ENCODE data around the gene ANAPC2. TPM values are rescaled to one million over a fixed set of nuclear protein-coding genes. Genes with fewer than 3 reads are reported as not detected.
A peak's percentile ranks its signal among the peaks of the same experiment; 100 is the strongest.

ANAPC2 gene
- total RNA-seq, 1 experiment from 2014 or later: 80.9 TPM

GRCh38 chr9:137126786-137127185 lies 61.6 kb downstream of the ANAPC2 start:
- CTCF ChIA-PET: interaction anchor here (1.0 kb wide), 1 partner anchor 23 kb away, joined by 3 read pairs; no protein-coding TSS in a partner anchor
- H3K27ac Mint-ChIP-seq: peak overlapping the region; percentile 71; the same call in 1 of the 2 replicates
- H3K4me1 Mint-ChIP-seq: peaks cover 14% of the 10 kb centered on the region
- H3K9me3 Mint-ChIP-seq: no peaks in the 10 kb centered on the region
- TF ChIP-seq FOXK1 (CRISPR knock-in tag; IDR thresholded peaks at IDR 0.05) (no peak), ZNF263 (CRISPR knock-in tag; IDR thresholded peaks at IDR 0.05; ENCODE audit: low read depth) (no peak), NFYB (CRISPR knock-in tag; conservative IDR thresholded peaks at IDR 0.05; ENCODE audit: low read depth) (no peak), ATF6 (CRISPR knock-in tag; IDR thresholded peaks at IDR 0.05) (no peak), MYBL2 (CRISPR knock-in tag; IDR thresholded peaks at IDR 0.05) (no peak), AFF4 (CRISPR knock-in tag; IDR thresholded peaks at IDR 0.05; ENCODE audit: borderline replicate concordance) (no peak), CREM (CRISPR knock-in tag; IDR thresholded peaks at IDR 0.05) (no peak), ZNF121 (CRISPR knock-in tag; IDR thresholded peaks at IDR 0.05) (no peak), MXD4 (CRISPR knock-in tag; IDR thresholded peaks at IDR 0.05; ENCODE audit: borderline replicate concordance) (no peak), TP53 (CRISPR knock-in tag; IDR thresholded peaks at IDR 0.05) (no peak), RELA (CRISPR knock-in tag; IDR thresholded peaks at IDR 0.05; ENCODE audit: borderline replicate concordance) (no peak), ZBTB43 (CRISPR knock-in tag; IDR thresholded peaks at IDR 0.05) (no peak), ZNF671 (CRISPR knock-in tag; IDR thresholded peaks at IDR 0.05) (no peak)
- POLR2A ChIA-PET: interaction anchor here (0.7 kb wide), 1 partner anchor 13 kb away, joined by 4 read pairs; no protein-coding TSS in a partner anchor
- no peak overlapping the region for H3K4me3 Mint-ChIP-seq
- no peak for ATAC-seq
- no peaks in the 10 kb centered on the region for H3K36me3 Mint-ChIP-seq
- peaks cover 14% of the 10 kb centered on the region for H3K27me3 Mint-ChIP-seq (ENCODE audit: low read depth)
- DNase-seq (ENCODE audit: low spot score): no peak

Small RNA genes within 50 kb of the gene (microRNA-seq; reads per million reads assigned to microRNA genes)
- gene MIR3621 (ENCODE audit: borderline number of aligned reads): not detected

Other genes with a start within 250 kb of the ANAPC2 start
- gene FBXW5, start 243.8 kb downstream of the ANAPC2 start, total RNA-seq (2021): 58.2 to 70.5 TPM (median 63.9 TPM) in 3 replicates
- 0.85 to 1.7 TPM (median 1.5 TPM) in 3 replicates for gene C8G, start 243.3 kb downstream of the ANAPC2 start, total RNA-seq (2021)
- gene LCN12, start 236.3 kb downstream of the ANAPC2 start, total RNA-seq (2021): 1.9 to 4.7 TPM (median 3.4 TPM) in 3 replicates
- gene PTGDS, start 211.1 kb downstream of the ANAPC2 start, total RNA-seq (2021): 2.2 to 4.0 TPM (median 2.9 TPM) in 3 replicates
- 0.27 to 0.50 TPM (median 0.34 TPM) in 3 replicates for gene LCNL1, start 205.6 kb downstream of the ANAPC2 start, total RNA-seq (2021)
- 44.1 to 45.3 TPM (median 44.6 TPM) in 3 replicates for gene PAXX, start 196.1 kb downstream of the ANAPC2 start, total RNA-seq (2021)
- 0.31 to 0.41 TPM in 2 of 3 replicates, not detected in the other for gene CLIC3, start 192.0 kb downstream of the ANAPC2 start, total RNA-seq (2021)
- gene ABCA2, start 160.3 kb downstream of the ANAPC2 start, total RNA-seq (2021): 19.2 to 28.3 TPM (median 25.9 TPM) in 3 replicates
- gene FUT7, start 156.5 kb downstream of the ANAPC2 start, total RNA-seq (2021): not detected in 3 replicates
- 64.3 to 68.8 TPM (median 64.5 TPM) in 3 replicates for gene NPDC1, start 142.4 kb downstream of the ANAPC2 start, total RNA-seq (2021)
- 8.3 to 9.6 TPM (median 9.2 TPM) in 3 replicates for gene ENTPD2, start 134.5 kb downstream of the ANAPC2 start, total RNA-seq (2021)
- 52.0 to 67.0 TPM (median 53.6 TPM) in 3 replicates for gene SAPCD2, start 118.0 kb downstream of the ANAPC2 start, total RNA-seq (2021)
- gene UAP1L1, start 111.0 kb downstream of the ANAPC2 start, total RNA-seq (2021): 12.1 to 17.7 TPM (median 14.3 TPM) in 3 replicates
- gene MAN1B1, start 101.6 kb downstream of the ANAPC2 start, total RNA-seq (2021): 44.9 to 57.1 TPM (median 47.1 TPM) in 3 replicates
- gene DPP7, start 73.8 kb downstream of the ANAPC2 start, total RNA-seq (2021): 38.9 to 43.7 TPM (median 42.1 TPM) in 3 replicates
- gene GRIN1, start 49.4 kb downstream of the ANAPC2 start, total RNA-seq (2021): 4.0 to 6.6 TPM (median 4.1 TPM) in 3 replicates
- 1.1 to 2.2 TPM (median 2.1 TPM) in 3 replicates for gene LRRC26, start 18.5 kb downstream of the ANAPC2 start, total RNA-seq (2021)
- not detected in 3 replicates for gene TMEM210, start 16.5 kb downstream of the ANAPC2 start, total RNA-seq (2021)
- gene SSNA1, start 116 bp upstream of the ANAPC2 start, total RNA-seq (2021): 102 to 105 TPM (median 103 TPM) in 3 replicates
- 33.4 to 43.1 TPM (median 38.1 TPM) in 3 replicates for gene TPRN, start 12.2 kb upstream of the ANAPC2 start, total RNA-seq (2021)
- gene TMEM203, start 17.1 kb upstream of the ANAPC2 start, total RNA-seq (2021): 46.7 to 50.6 TPM (median 47.4 TPM) in 3 replicates
- 40.3 to 49.0 TPM (median 43.2 TPM) in 3 replicates for gene NDOR1, start 17.1 kb upstream of the ANAPC2 start, total RNA-seq (2021)
- gene RNF208, start 33.7 kb upstream of the ANAPC2 start, total RNA-seq (2021): 13.3 to 14.8 TPM (median 14.3 TPM) in 3 replicates
- gene CYSRT1, start 36.6 kb upstream of the ANAPC2 start, total RNA-seq (2021): 2.8 to 3.5 TPM (median 2.9 TPM) in 3 replicates
- 0.32 to 0.59 TPM (median 0.41 TPM) in 3 replicates for gene RNF224, start 38.9 kb upstream of the ANAPC2 start, total RNA-seq (2021)
- 0.13 to 0.23 TPM (median 0.14 TPM) in 3 replicates for gene SLC34A3, start 42.3 kb upstream of the ANAPC2 start, total RNA-seq (2021)
- 373 to 376 TPM (median 375 TPM) in 3 replicates for gene TUBB4B, start 52.7 kb upstream of the ANAPC2 start, total RNA-seq (2021)
- 0.21 to 0.26 TPM in 2 of 3 replicates, not detected in the other for gene STPG3, start 62.7 kb upstream of the ANAPC2 start, total RNA-seq (2021)
- 93.7 to 95.0 TPM (median 94.7 TPM) in 3 replicates for gene NELFB, start 66.8 kb upstream of the ANAPC2 start, total RNA-seq (2021)
- 7.3 to 11.8 TPM (median 11.3 TPM) in 3 replicates for gene TOR4A, start 89.2 kb upstream of the ANAPC2 start, total RNA-seq (2021)
- gene NRARP, start 113.7 kb upstream of the ANAPC2 start, total RNA-seq (2021): 46.7 to 52.4 TPM (median 51.5 TPM) in 3 replicates
- 20.4 to 23.1 TPM (median 21.2 TPM) in 3 replicates for gene EXD3, start 234.6 kb upstream of the ANAPC2 start, total RNA-seq (2021)
- 2.9 to 5.9 TPM (median 4.8 TPM) in 3 replicates for gene NOXA1, start 234.8 kb upstream of the ANAPC2 start, total RNA-seq (2021)

Data from WTC11 (cell line).